CD4-positive, alpha-beta T cell treated with Interleukin-10 for 1 hour (primary cell): ENCODE measurements around the gene GATAD2A.
A peak's percentile ranks its signal among the peaks of the same experiment; 100 is the strongest.
"Not testable (repeated sequence)": the region's sequence is repeated elsewhere in the genome, so short reads cannot be mapped to it uniquely, and the experiment has no call there.

Experiments
- DNase-seq: peaks from one replicate; pipeline ENCODE4 v3.0.0-alpha.2; 2020

Gene GATAD2A

GRCh38 chr19:19468424-19469050, 63.1 kb downstream of the GATAD2A start:
- no peak for DNase-seq

GRCh38 chr19:19470579-19470978, 65.1 kb downstream of the GATAD2A start:
- no peak for DNase-seq

GRCh38 chr19:19471682-19472081, 66.2 kb downstream of the GATAD2A start:
- no peak for DNase-seq

GRCh38 chr19:19472106-19472505, 66.6 kb downstream of the GATAD2A start:
- DNase-seq: not testable (repeated sequence)

- DNase-seq: no peak
Observed at GRCh38 chr19:19475015-19475765, 69.7 kb downstream of the GATAD2A start.

GRCh38 chr19:19475849-19476828, 70.7 kb downstream of the GATAD2A start:
- DNase-seq: peak; percentile 31

- DNase-seq: no peak
Observed at GRCh38 chr19:19477705-19478383, 72.4 kb downstream of the GATAD2A start.

GRCh38 chr19:19480688-19481087, 75.2 kb downstream of the GATAD2A start:
- no peak for DNase-seq

- no peak for DNase-seq
Observed at GRCh38 chr19:19482809-19483596, 77.5 kb downstream of the GATAD2A start.

- DNase-seq: no peak
Observed at GRCh38 chr19:19485161-19485997, 79.9 kb downstream of the GATAD2A start.

- no peak for DNase-seq
Observed at GRCh38 chr19:19485998-19486290, 80.5 kb downstream of the GATAD2A start.

GRCh38 chr19:19486343-19487076, 81.0 kb downstream of the GATAD2A start:
- DNase-seq: no peak

- DNase-seq: no peak
Observed at GRCh38 chr19:19487077-19487949, 81.8 kb downstream of the GATAD2A start.

GRCh38 chr19:19487950-19488874, 82.7 kb downstream of the GATAD2A start:
- peak; percentile 12 for DNase-seq

GRCh38 chr19:19488875-19489690, 83.6 kb downstream of the GATAD2A start:
- DNase-seq: peak; percentile 97

- no peak for DNase-seq
Observed at GRCh38 chr19:19489804-19490204, 84.3 kb downstream of the GATAD2A start.
